Trophoblast cell (in vitro differentiated cells and primary cell): Measurements from ENCODE around the gene STAC3.

Experiments
- DNase-seq, 2 donors: peaks; one replicate each; pipeline ENCODE4 v3.0.0-alpha.2; 2016
- H2AFZ ChIP-seq: 2 replicates; pipeline ENCODE4 v1.6.1; 2013; ENCODE audit warnings: low read length, moderate library complexity, mild to moderate bottlenecking; ENCODE audit not compliant: insufficient read depth, poor library complexity
- H2AK5ac ChIP-seq: 2 replicates; pipeline ENCODE4 v1.6.1; 2013; ENCODE audit warnings: mild to moderate bottlenecking, low read length
- H2BK120ac ChIP-seq: 2 replicates; pipeline ENCODE4 v1.6.1; 2013; ENCODE audit warnings: low read length, mild to moderate bottlenecking, moderate library complexity; ENCODE audit not compliant: insufficient read depth, poor library complexity
- H2BK12ac ChIP-seq: 2 replicates; pipeline ENCODE4 v1.6.1; 2013; ENCODE audit warnings: mild to moderate bottlenecking, low read length, moderate library complexity
- H2BK5ac ChIP-seq: 2 replicates; pipeline ENCODE4 v1.6.1; 2013; ENCODE audit warnings: low read length, low read depth, moderate library complexity, mild to moderate bottlenecking; ENCODE audit not compliant: poor library complexity
- H3K14ac ChIP-seq: 2 replicates; pipeline ENCODE4 v1.6.1; 2013; ENCODE audit warnings: mild to moderate bottlenecking, low read length
- H3K18ac ChIP-seq: 2 replicates; pipeline ENCODE4 v1.6.1; 2013; ENCODE audit warnings: mild to moderate bottlenecking, low read length
- H3K23ac ChIP-seq: 2 replicates; pipeline ENCODE4 v1.6.1; 2013; ENCODE audit warnings: low read length
- H3K27ac ChIP-seq: 2 replicates; pipeline ENCODE4 v1.5.1; 2013; ENCODE audit warnings: low read depth, mild to moderate bottlenecking, inconsistent platforms, low read length, moderate library complexity
- H3K27me3 ChIP-seq: 2 replicates; pipeline ENCODE4 v1.6.1; 2013; ENCODE audit warnings: inconsistent platforms, mild to moderate bottlenecking, low read length, moderate library complexity; ENCODE audit not compliant: insufficient read depth
- H3K36me3 ChIP-seq, 2 experiments: 1 replicate in 1 of 2; 2 replicates in 1 of 2; pipeline ENCODE4 v1.6.1; 2013; ENCODE audit warnings: low read length in 2 of 2, mild to moderate bottlenecking in 2 of 2, moderate library complexity in 1 of 2; ENCODE audit not compliant: insufficient read depth in 2 of 2, control insufficient read depth in 1 of 2
- H3K4ac ChIP-seq: 2 replicates; pipeline ENCODE4 v1.6.1; 2013; ENCODE audit warnings: low read depth, mild to moderate bottlenecking, low read length, moderate library complexity
- H3K4me1 ChIP-seq, 2 experiments: 1 replicate in 1 of 2; 2 replicates in 1 of 2; pipeline ENCODE4 v1.6.1; 2013; ENCODE audit warnings: low read length in 2 of 2, mild to moderate bottlenecking in 2 of 2, moderate library complexity in 1 of 2; ENCODE audit not compliant: insufficient read depth in 2 of 2, control insufficient read depth in 1 of 2
- H3K4me2 ChIP-seq: 2 replicates; pipeline ENCODE4 v1.6.1; 2013; ENCODE audit warnings: inconsistent platforms, mild to moderate bottlenecking, low read length, moderate library complexity
- H3K4me3 ChIP-seq: 2 replicates; pipeline ENCODE4 v1.5.1; 2013; ENCODE audit warnings: mild to moderate bottlenecking, low read depth, low read length, inconsistent platforms
- H3K79me1 ChIP-seq: one replicate; pipeline ENCODE4 v1.6.1; 2013; ENCODE audit warnings: low read length
- H3K79me2 ChIP-seq: 2 replicates; pipeline ENCODE4 v1.6.1; 2013; ENCODE audit warnings: low read length, mild to moderate bottlenecking; ENCODE audit not compliant: control insufficient read depth, insufficient read depth, poor library complexity
- H3K9ac ChIP-seq: 2 replicates; pipeline ENCODE4 v1.6.1; 2013; ENCODE audit warnings: mild to moderate bottlenecking, low read length
- H3K9me3 ChIP-seq: 2 replicates; pipeline ENCODE4 v1.6.1; 2013; ENCODE audit warnings: low read depth, mild to moderate bottlenecking, control low read depth, inconsistent platforms, low read length; ENCODE audit not compliant: insufficient read depth
- H4K12ac ChIP-seq: 2 replicates; pipeline ENCODE4 v1.6.1; 2013; ENCODE audit warnings: low read depth, mild to moderate bottlenecking, low read length, moderate library complexity
- H4K8ac ChIP-seq: 2 replicates; pipeline ENCODE4 v1.6.1; 2013; ENCODE audit warnings: low read depth, mild to moderate bottlenecking, low read length, moderate library complexity
- H4K91ac ChIP-seq: one replicate; pipeline ENCODE4 v1.6.1; 2013; ENCODE audit warnings: low read depth, mild to moderate bottlenecking, low read length, moderate library complexity
- WGBS: extraction: QIAGEN DNeasy Blood & Tissue Kit; methylation state at CpG from one replicate; pipeline ENCODE4 v1.1.7; 2013; ENCODE audit warnings: missing lambda C conversion rate; ENCODE audit not compliant: insufficient read length, insufficient coverage; ENCODE audit errors: extremely low coverage; 5-methylcytosine and 5-hydroxymethylcytosine counted together

The STAC3 gene

DNA sequence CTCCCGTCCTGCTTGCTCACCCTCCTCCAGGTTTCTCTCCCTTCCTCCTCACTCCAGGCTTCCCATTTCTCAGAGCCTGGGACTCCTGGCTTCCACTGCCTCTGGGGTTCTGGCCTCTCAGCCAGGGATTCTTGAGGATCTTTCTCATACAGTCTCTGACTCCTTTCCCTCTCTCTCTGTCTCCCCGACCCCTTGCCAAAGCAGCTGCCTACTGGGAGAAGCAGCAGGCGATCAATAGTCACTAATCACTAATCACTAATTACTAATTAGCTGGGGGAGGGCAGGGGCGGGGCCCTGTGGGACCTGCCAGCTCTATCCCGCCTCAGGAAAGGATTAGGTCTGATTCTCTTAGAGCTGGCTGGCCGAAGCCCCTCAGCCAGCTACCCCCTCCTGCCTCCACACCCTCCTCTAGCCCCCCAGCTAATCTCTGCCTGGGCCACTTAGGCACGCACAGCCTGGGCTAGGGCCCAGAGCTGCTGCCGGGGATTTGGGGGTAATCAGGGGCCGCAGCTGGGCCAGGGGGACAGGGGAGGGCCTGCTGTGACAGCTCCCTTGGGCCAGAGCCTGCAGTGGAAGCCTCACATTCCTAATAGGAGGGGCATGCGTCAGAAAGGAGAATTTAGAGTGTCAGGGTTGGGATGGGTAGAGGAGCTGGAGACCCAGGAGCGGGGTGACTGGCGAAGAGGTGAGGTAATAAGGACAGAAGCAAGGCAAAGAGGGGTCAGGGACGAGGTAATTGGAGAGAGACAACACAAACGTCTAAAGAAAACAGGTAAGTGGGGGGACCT lies 31.6 kb downstream of the STAC3 start:
- Histone ChIP-seq H3K4me2 (no peak overlapping the region), H3K27ac (no peak overlapping the region), H2BK12ac (no peak overlapping the region), H4K8ac (no peak overlapping the region), H3K9me3 (peaks cover 17% of the 10 kb centered on the region), H3K4me1 (peaks cover 12 to 22% of the 10 kb centered on the region in 2 experiments), H2AFZ (no peak overlapping the region), H4K12ac (no peak overlapping the region), H3K18ac (no peak overlapping the region), H3K14ac (no peak overlapping the region), H3K79me2 (no peaks in the 10 kb centered on the region), H3K79me1 (no peaks in the 10 kb centered on the region), H3K4me3 (no peak overlapping the region), H4K91ac (no peak overlapping the region), H3K4ac (no peak overlapping the region), H3K27me3 (peaks cover 86% of the 10 kb centered on the region), H3K36me3 (no peaks in the 10 kb centered on the region), H3K23ac (no peak overlapping the region), H2AK5ac (no peak overlapping the region), H2BK120ac (no peak overlapping the region), H2BK5ac (no peak overlapping the region), H3K9ac (no peak overlapping the region)
- whole genome bisulfite sequencing, result no CpG with 5 or more reads among the region's 14 CpGs
- no peak for DNase-seq

DNA sequence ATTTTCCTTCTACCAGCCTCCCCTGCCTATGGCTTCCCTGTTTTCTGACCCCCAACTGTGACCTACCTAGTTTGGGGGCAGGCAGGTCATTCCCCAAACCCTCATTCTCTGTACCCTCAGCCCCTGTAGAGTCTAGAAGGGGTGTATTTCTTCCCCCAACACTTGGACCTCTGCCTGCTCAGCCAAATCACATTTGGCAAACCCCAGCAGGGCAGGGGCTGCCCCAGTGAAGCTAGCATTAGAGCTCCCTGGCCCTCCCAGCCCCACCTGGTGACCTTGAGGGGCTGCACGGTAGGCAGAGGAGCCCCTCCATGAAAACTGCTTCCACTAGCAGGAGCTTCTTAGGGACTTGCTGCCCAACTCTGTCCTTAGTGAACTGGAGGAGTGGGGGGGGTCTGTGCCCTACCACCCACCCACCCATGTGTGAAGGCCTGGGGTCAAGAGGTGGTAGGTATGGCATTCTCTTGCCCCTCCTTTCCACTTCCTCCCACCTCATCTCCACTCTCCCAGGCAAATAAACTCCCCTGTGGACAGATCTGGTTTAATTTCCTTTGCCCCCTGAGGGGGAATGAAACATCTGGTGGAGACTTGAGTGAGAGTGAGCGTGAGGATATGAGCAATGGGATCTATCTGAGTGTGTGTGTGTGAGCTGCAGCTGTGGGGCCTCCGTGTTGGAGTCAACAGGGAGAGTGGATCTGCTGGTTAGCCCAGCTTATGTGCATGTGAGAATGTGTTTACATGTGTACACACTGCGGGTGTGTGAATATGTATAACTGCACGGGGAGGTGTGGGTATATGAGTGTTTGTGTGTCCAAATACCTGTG lies 32.7 kb downstream of the STAC3 start:
- Histone ChIP-seq H2AFZ (no peak overlapping the region), H3K23ac (no peak overlapping the region), H3K14ac (no peak overlapping the region), H3K27ac (no peak overlapping the region), H3K27me3 (peaks cover 77% of the 10 kb centered on the region), H3K4ac (no peak overlapping the region), H2BK5ac (no peak overlapping the region), H3K9me3 (peaks cover 12% of the 10 kb centered on the region), H3K18ac (no peak overlapping the region), H3K4me3 (no peak overlapping the region), H2AK5ac (no peak overlapping the region), H3K9ac (no peak overlapping the region), H3K4me1 (peaks cover 17 to 32% of the 10 kb centered on the region in 2 experiments), H4K91ac (no peak overlapping the region), H4K12ac (no peak overlapping the region), H3K4me2 (no peak overlapping the region), H3K79me2 (no peaks in the 10 kb centered on the region), H2BK120ac (no peak overlapping the region), H2BK12ac (no peak overlapping the region), H3K36me3 (no peaks in the 10 kb centered on the region), H4K8ac (no peak overlapping the region), H3K79me1 (no peaks in the 10 kb centered on the region)
- DNase-seq, result no peak
- no CpG with 5 or more reads among the region's 5 CpGs for WGBS

DNA sequence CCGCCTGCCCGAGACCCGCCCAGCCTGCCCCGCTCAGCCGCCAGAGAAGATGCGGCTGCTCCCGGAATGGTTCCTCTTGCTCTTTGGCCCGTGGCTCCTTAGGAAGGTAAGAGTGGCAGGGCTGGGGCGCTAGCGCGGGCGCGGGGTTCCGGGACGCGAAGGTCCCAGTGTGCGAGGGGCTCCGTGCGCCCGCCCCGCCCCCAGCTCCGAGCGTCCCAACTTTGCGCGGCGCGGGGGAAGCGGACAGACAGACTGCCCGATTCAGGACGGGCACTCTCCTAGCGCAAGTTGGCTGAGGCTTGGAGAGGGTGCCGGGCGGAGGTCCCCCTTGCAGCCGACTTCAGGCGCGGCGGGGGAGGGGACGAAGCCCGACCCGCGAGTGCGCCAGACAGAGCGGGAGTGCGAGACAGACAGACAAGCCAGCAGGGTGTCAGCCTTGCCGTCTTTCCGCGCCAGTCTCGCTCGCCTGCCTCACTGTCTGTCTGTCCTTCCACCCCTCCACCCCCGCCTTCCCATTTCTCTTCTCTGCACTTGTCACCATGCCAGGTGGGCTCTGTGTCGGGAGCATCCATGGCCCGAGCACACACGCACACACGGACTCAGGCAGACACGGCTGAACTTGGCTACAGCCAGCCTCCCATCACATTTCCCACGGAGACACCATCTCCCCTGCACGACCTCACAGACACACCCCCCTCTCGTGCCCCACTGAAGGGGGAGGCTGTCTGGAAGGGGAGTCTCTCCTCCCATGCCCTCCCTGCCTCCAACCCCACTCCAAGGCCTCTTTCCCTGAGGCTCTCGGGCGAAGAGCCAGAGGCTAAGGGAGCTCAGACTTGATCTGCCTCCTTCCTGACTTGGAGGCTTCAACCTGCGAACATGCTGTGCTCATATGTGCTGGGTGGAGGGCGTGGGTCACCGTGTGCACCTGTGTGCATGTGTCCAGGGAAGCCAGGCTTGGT lies 33.8 kb downstream of the STAC3 start:
- Histone ChIP-seq H3K18ac (no peak overlapping the region), H3K23ac (peak overlapping the region; percentile 47), H2BK5ac (no peak overlapping the region), H4K8ac (no peak overlapping the region), H4K12ac (no peak overlapping the region), H3K9me3 (peaks cover 9% of the 10 kb centered on the region), H2BK120ac (no peak overlapping the region), H3K4ac (no peak overlapping the region), H2AFZ (peak overlapping the region; percentile 2), H3K36me3 (peaks cover 5 to 8% of the 10 kb centered on the region in 2 experiments), H3K79me1 (no peaks in the 10 kb centered on the region), H2AK5ac (no peak overlapping the region), H3K4me3 (peak overlapping the region; percentile 53), H3K4me1 (peaks cover 17 to 35% of the 10 kb centered on the region in 2 experiments), H3K14ac (no peak overlapping the region), H3K79me2 (no peaks in the 10 kb centered on the region), H4K91ac (no peak overlapping the region), H3K27ac (no peak overlapping the region), H3K4me2 (peak overlapping the region; percentile 78), H3K27me3 (peaks cover 67% of the 10 kb centered on the region), H2BK12ac (no peak overlapping the region), H3K9ac (no peak overlapping the region)
- no CpG with 5 or more reads among the region's 63 CpGs for WGBS
- no peak for DNase-seq
